SK-N-SH treated with all-trans-retinoic acid at 6 μM for 48 hours (cell line): ENCODE measurements around the gene STPG2.

Experiments used
- ARNTL ChIP-seq: fragments of 450-650 bp; formaldehyde crosslinking; IDR thresholded peaks from 2 replicates; pipeline ENCODE4 v1.5.0; 2020; ENCODE audit warnings: low read depth, mild to moderate bottlenecking, moderate library complexity, borderline replicate concordance
- BACH2 ChIP-seq: fragments of 250-450 bp; sonication (Bioruptor Pico); IDR thresholded peaks from 2 replicates; pipeline ENCODE4 v1.9.0; 2021; ENCODE audit warnings: mild to moderate bottlenecking, borderline replicate concordance
- CSDC2 ChIP-seq: fragments of 250-450 bp; sonication (Bioruptor Pico); IDR thresholded peaks from 2 replicates; pipeline ENCODE4 v1.5.0; 2020; ENCODE audit warnings: mild to moderate bottlenecking, moderate library complexity
- ESRRG ChIP-seq: fragments of 250-450 bp; sonication (Bioruptor Pico); IDR thresholded peaks from 2 replicates; pipeline ENCODE4 v1.6.1; 2021; ENCODE audit warnings: mild to moderate bottlenecking
- ISL1 ChIP-seq: fragments of 250-450 bp; sonication (Bioruptor Pico); IDR thresholded peaks from 2 replicates; pipeline ENCODE4 v2.1.2; 2022; ENCODE audit warnings: mild to moderate bottlenecking, moderate library complexity
- SNAI2 ChIP-seq: fragments of 250-450 bp; sonication (Bioruptor Pico); IDR thresholded peaks from 2 replicates; pipeline ENCODE4 v1.5.0; 2020; ENCODE audit warnings: mild to moderate bottlenecking, moderate library complexity
- TOX ChIP-seq: fragments of 250-450 bp; sonication (Bioruptor Pico); IDR thresholded peaks from 2 replicates; pipeline ENCODE4 v1.8.0; 2021; ENCODE audit warnings: mild to moderate bottlenecking, moderate library complexity, borderline replicate concordance
- ZFP3 ChIP-seq: fragments of 250-450 bp; sonication (Bioruptor Pico); IDR thresholded peaks from 2 replicates; pipeline ENCODE4 v1.5.0; 2020; ENCODE audit warnings: mild to moderate bottlenecking, moderate library complexity
- ZFP30 ChIP-seq: fragments of 450-650 bp; formaldehyde crosslinking; IDR thresholded peaks from 2 replicates; pipeline ENCODE4 v1.5.0; 2022; ENCODE audit warnings: mild to moderate bottlenecking, moderate library complexity
- ZNF8 ChIP-seq: fragments of 450-650 bp; formaldehyde crosslinking; IDR thresholded peaks from 2 replicates; pipeline ENCODE4 v1.5.0; 2020; ENCODE audit warnings: mild to moderate bottlenecking, moderate library complexity
- TF ChIP-seq, protein P1 (sequence below): fragments of 250-450 bp; sonication (Bioruptor Pico); IDR thresholded peaks from 2 replicates; pipeline ENCODE4 v1.8.0; 2020; ENCODE audit warnings: mild to moderate bottlenecking, moderate library complexity, borderline replicate concordance
- TF ChIP-seq, protein P2 (sequence below): fragments of 250-450 bp; sonication (Bioruptor Pico); IDR thresholded peaks from 2 replicates; pipeline ENCODE4 v1.5.1; 2020; ENCODE audit warnings: low read depth, mild to moderate bottlenecking, moderate library complexity
- TF ChIP-seq, protein P3 (sequence below): fragments of 250-450 bp; sonication (Bioruptor Pico); IDR thresholded peaks from 2 replicates; pipeline ENCODE4 v1.5.0; 2020; ENCODE audit warnings: mild to moderate bottlenecking, moderate library complexity

DNA sequence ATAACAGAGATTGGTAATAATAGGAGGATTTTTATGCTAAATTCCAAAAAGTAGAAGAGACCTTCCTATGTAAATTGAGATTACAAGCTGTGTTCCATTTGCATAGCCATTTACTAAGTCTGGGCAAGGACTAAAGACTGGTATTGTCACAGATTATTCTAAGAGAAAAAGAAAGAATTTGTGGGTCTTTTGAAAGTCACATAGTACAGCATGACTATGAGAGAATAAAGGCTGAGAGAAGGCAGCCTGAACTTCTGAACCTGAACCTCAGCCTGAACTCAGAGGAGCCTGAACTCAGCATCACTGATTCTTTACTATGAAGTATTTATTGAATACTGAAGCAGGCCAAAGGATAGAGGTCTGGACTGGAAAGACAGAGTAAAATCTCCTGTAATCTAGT lies 297.5 kb downstream of the STPG2 start:
- TF ChIP-seq, protein P1, sequence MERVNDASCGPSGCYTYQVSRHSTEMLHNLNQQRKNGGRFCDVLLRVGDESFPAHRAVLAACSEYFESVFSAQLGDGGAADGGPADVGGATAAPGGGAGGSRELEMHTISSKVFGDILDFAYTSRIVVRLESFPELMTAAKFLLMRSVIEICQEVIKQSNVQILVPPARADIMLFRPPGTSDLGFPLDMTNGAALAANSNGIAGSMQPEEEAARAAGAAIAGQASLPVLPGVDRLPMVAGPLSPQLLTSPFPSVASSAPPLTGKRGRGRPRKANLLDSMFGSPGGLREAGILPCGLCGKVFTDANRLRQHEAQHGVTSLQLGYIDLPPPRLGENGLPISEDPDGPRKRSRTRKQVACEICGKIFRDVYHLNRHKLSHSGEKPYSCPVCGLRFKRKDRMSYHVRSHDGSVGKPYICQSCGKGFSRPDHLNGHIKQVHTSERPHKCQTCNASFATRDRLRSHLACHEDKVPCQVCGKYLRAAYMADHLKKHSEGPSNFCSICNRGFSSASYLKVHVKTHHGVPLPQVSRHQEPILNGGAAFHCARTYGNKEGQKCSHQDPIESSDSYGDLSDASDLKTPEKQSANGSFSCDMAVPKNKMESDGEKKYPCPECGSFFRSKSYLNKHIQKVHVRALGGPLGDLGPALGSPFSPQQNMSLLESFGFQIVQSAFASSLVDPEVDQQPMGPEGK: no peak
- TF ChIP-seq ZFP3 (CRISPR knock-in tag) (no peak), TOX (CRISPR knock-in tag) (no peak), ESRRG (CRISPR knock-in tag) (no peak), ARNTL (CRISPR knock-in tag) (no peak), SNAI2 (CRISPR knock-in tag) (no peak), BACH2 (CRISPR knock-in tag) (no peak), ZFP30 (CRISPR knock-in tag) (no peak), ZNF8 (CRISPR knock-in tag) (no peak), CSDC2 (CRISPR knock-in tag) (no peak), ISL1 (CRISPR knock-in tag) (no peak)
- TF ChIP-seq, protein P2, sequence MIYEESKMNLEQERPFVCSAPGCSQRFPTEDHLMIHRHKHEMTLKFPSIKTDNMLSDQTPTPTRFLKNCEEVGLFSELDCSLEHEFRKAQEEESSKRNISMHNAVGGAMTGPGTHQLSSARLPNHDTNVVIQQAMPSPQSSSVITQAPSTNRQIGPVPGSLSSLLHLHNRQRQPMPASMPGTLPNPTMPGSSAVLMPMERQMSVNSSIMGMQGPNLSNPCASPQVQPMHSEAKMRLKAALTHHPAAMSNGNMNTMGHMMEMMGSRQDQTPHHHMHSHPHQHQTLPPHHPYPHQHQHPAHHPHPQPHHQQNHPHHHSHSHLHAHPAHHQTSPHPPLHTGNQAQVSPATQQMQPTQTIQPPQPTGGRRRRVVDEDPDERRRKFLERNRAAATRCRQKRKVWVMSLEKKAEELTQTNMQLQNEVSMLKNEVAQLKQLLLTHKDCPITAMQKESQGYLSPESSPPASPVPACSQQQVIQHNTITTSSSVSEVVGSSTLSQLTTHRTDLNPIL (CRISPR knock-in tag): no peak
- TF ChIP-seq, protein P3, sequence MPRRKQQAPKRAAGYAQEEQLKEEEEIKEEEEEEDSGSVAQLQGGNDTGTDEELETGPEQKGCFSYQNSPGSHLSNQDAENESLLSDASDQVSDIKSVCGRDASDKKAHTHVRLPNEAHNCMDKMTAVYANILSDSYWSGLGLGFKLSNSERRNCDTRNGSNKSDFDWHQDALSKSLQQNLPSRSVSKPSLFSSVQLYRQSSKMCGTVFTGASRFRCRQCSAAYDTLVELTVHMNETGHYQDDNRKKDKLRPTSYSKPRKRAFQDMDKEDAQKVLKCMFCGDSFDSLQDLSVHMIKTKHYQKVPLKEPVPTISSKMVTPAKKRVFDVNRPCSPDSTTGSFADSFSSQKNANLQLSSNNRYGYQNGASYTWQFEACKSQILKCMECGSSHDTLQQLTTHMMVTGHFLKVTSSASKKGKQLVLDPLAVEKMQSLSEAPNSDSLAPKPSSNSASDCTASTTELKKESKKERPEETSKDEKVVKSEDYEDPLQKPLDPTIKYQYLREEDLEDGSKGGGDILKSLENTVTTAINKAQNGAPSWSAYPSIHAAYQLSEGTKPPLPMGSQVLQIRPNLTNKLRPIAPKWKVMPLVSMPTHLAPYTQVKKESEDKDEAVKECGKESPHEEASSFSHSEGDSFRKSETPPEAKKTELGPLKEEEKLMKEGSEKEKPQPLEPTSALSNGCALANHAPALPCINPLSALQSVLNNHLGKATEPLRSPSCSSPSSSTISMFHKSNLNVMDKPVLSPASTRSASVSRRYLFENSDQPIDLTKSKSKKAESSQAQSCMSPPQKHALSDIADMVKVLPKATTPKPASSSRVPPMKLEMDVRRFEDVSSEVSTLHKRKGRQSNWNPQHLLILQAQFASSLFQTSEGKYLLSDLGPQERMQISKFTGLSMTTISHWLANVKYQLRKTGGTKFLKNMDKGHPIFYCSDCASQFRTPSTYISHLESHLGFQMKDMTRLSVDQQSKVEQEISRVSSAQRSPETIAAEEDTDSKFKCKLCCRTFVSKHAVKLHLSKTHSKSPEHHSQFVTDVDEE: no peak
